SU-DHL-6 (cell line): ENCODE data around the gene NIFK.

Experiments used
- EZH2phosphoT487 ChIP-seq: fragments of 200-600 bp; sonication (generic), shearing (Covaris generic); conservative IDR thresholded peaks from 2 replicates; pipeline ENCODE4 v1.6.1; 2018; ENCODE audit warnings: mild to moderate bottlenecking, antibody characterized with exemption, low read length, moderate library complexity, mixed read lengths
- TF ChIP-seq, protein P1 (sequence below): fragments of 200-600 bp; sonication (generic); IDR thresholded peaks from one replicate; pipeline ENCODE4 v1.5.1; 2017; ENCODE audit warnings: antibody characterized with exemption, mild to moderate bottlenecking, low read length, moderate library complexity; ENCODE audit not compliant: insufficient read depth, poor library complexity, severe bottlenecking

GRCh38 chr2:121748202-121748601 lies 11.5 kb upstream of the NIFK start:
- no peak for TF ChIP-seq EZH2phosphoT487
- TF ChIP-seq, protein P1, sequence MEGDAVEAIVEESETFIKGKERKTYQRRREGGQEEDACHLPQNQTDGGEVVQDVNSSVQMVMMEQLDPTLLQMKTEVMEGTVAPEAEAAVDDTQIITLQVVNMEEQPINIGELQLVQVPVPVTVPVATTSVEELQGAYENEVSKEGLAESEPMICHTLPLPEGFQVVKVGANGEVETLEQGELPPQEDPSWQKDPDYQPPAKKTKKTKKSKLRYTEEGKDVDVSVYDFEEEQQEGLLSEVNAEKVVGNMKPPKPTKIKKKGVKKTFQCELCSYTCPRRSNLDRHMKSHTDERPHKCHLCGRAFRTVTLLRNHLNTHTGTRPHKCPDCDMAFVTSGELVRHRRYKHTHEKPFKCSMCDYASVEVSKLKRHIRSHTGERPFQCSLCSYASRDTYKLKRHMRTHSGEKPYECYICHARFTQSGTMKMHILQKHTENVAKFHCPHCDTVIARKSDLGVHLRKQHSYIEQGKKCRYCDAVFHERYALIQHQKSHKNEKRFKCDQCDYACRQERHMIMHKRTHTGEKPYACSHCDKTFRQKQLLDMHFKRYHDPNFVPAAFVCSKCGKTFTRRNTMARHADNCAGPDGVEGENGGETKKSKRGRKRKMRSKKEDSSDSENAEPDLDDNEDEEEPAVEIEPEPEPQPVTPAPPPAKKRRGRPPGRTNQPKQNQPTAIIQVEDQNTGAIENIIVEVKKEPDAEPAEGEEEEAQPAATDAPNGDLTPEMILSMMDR = peak; percentile 24
